WI38 (cell line): Measurements from ENCODE around the gene ARL6.

Experiments
- H3K4me3 ChIP-seq: 2 replicates; pipeline ENCODE4 v1.5.1; 2011; ENCODE audit warnings: low read depth, mild to moderate bottlenecking, control low read depth, low read length
- CTCF ChIP-seq: IDR thresholded peaks from 2 replicates; pipeline ENCODE4 v1.5.1; 2012; ENCODE audit warnings: low read depth, mild to moderate bottlenecking, control low read depth, low read length

Gene ARL6

GRCh38 chr3:97744289-97744688 is 20.3 kb upstream of the ARL6 start:
- no peak for TF ChIP-seq CTCF
- no peak overlapping the region for H3K4me3 ChIP-seq

GRCh38 chr3:97763586-97764406 is 762 bp upstream of the ARL6 start:
- peak overlapping the region; percentile 93 for H3K4me3 ChIP-seq
- TF ChIP-seq CTCF, result no peak

DNA sequence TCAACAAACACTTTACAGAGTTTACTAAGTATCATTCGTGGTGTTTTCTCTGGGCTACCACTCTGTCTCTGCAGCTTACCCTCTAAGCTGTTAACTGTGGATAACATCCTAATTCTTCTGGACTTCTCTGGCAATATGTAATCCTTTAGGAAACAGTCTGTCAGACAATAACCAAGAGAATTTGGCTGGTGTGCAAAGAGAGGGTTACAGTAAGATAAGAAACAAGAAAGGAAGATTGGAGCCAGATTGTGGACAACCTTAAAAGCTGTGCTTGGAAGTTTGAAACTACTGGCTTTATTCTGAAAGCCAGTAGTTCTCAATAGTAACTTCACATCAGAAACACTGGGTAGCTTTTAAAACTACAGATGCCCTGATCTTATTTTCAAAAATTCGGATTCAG is 778 bp downstream of the ARL6 start:
- peak overlapping the region; percentile 93 for H3K4me3 ChIP-seq
- no peak for TF ChIP-seq CTCF

DNA sequence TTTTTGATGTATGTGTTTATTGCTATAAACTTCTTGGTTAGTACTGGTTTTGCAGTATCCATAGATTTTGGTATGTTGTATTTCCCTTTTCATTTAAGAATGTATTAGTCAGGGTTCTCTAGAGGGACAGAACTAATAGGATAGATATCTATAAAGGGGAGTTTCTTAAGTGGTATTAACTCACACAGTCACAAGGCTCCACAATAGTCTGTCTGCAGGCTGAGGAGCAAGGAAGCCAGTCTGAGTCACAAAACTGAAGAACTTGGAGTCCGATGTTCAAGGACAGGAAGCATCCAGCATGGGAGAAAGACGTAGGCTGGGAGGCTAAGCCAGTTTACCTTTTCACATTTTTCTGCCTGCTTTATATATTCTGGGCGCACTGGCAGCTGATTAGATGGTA is 8.4 kb downstream of the ARL6 start:
- no peak overlapping the region for H3K4me3 ChIP-seq
- no peak for TF ChIP-seq CTCF

DNA sequence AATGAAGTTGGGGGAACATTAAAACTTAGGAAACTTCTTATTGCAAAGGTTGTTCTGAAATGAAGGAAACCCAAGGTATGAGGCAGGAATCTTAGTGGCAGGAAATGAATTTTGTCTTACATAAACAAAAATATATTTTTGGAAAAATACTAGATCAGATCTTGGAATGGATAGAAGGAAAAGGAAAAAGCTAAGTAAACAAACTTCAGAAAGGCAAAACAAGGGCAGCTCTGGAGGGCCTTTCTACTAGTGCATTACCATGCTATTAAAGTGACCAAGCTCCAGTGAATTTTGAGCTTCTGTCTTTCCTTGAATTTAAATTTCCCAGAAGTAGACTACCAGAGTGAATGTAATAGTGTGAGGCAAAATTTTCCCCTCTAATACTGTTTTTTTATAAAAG is 13.6 kb downstream of the ARL6 start:
- no peak overlapping the region for H3K4me3 ChIP-seq
- no peak for TF ChIP-seq CTCF

- H3K4me3 ChIP-seq, result no peak overlapping the region
- TF ChIP-seq CTCF, result peak; percentile 47; the same call in 1 of the 2 replicates
These were observed 29.0 kb downstream of the ARL6 start for GRCh38 chr3:97793420-97794019.

- TF ChIP-seq CTCF, result no peak
- no peak overlapping the region for H3K4me3 ChIP-seq
These were observed 31.4 kb downstream of the ARL6 start for GRCh38 chr3:97795951-97796350.
